GM20431 (cell line): Measurements from ENCODE around the gene CDC34.

Experiments
- in situ Hi-C: fragments of 300-500 bp; cut with MseI, MboI; formaldehyde crosslinking; loops from one replicate; pipeline ENCODE4 v1.15.0; 2020; ENCODE audit warnings: low sequenced_read_pairs; ENCODE audit not compliant: unreplicated experiment

The CDC34 gene

DNA sequence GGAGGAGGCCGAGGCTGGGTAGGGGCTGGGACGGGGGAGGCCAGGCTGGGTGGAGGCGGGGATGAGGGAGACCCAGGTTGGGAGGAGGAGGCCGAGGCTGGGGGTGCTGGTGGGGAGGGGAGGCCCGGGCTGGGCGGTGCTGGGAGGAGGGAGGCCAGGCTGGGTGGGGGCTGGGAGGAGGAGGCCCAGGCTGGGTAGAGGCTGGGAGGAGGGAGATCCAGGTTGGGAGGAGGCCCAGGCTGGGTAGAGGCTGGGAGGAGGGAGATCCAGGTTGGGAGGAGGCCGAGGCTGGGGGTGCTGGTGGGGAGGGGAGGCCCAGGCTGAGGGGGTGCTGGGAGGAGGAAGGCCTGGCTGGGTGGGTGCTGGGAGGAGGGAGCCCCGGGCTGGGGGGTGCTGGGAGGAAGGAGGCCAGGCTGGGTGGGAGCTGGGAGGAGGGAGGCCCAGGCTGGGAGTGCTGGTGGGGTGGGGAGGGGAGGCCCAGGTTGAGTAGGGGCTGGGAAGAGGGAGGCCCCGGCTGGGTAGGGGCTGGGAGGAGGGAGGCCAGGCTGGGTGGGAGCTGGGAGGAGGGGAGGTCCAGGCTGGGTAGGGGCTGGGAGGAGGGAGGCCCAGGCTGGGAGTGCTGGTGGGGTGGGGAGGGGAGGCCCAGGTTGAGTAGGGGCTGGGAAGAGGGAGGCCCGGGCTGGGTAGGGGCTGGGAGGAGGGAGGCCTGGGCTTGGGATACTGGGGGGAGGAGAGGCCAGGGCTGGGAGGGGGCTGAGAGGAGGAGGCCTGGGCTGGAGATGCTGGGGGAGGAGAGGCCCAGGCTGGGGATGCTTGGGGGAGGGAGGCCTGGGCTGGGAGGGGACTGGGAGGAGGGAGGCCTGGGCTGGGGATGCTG is 13.6 kb upstream of the CDC34 start:
- in situ Hi-C loops: no loop called here

- in situ Hi-C loops: no loop called here
These were observed 12.8 kb upstream of the CDC34 start for GRCh38 chr19:518598-519231.

GRCh38 chr19:519449-519865 is 12.1 kb upstream of the CDC34 start:
- in situ Hi-C loops: no loop called here

DNA sequence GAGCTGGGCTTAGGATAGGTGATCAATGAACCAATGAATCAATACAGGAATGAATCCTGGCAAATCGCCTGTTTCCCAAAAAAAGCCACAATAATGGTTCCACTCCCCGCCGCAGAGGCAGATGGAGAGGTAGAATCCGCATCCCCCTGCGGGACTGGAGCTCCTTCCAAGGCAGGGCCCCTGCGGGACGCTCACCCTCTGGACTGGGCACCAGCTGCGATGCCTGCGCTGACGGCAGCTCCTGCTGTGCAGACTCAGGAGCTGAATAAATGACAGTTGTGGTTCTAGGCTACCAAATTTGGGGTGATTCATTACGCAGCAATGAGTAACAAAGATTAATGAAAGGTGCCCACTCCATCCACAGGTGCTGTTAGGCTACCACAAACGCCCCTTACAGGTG is 8.8 kb upstream of the CDC34 start:
- in situ Hi-C loops: no loop called here

GRCh38 chr19:524062-524674 is 7.4 kb upstream of the CDC34 start:
- in situ Hi-C loops: no loop called here

DNA sequence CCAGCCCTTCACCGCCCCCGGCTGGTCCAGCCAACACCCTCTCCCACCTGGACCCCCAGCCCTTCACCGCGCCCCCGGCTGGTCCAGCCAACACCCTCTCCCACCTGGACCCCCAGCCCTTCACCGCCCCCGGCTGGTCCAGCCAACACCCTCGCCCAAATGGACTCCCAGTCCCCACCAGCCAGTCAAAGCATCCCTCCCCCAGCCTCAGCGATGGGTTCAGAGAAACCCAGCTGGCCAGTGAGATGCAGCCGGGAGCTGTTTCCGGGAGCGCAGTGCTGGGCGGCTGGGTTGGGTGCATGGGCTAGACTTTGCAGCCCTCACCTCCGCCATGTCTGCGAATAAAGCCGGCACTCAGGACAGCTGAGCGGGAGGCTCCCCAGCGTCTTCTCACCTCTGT is 6.5 kb upstream of the CDC34 start:
- in situ Hi-C loops: no loop called here

GRCh38 chr19:525857-526419 is 5.6 kb upstream of the CDC34 start:
- in situ Hi-C loops: no loop called here

DNA sequence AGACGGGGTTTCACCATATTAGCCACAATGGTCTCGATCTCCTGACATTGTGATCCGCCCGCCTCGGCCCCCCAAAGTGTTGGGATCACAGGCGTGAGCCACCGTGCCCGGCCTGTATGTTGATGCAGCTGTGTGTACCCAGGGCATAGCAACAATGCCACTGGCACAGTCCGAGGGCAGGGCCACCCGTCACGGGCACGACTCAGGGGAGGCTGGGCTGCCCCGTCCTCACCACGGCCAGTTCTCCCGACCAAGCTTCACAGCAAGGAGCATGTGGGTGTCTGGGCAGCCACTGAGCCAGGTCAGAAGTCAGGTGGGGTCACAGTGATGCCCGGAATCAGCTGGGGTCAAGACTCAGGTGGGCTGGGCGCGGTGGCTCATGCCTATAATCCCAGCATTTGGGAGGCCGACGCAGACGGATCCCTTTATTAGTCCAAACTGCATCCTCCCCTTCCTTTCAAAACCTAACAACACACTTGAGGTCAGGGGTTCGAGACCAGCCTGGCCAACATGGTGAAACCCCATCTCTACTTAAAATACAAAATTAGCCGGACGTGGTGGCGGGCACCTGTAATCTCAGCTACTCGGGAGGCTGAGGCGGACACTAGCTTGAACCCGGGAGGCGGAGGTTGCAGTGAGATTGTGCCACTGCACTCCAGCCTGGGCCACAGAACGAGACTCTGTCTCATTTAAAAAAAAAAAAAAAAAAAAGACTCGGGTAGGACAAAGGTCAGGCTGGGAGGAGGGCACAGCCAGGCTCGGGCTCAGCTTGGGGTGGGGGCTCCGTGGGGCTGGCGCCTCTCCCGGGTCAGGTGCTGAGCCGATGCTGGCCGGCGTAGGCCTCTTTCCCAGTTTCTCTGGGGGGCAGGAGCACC is 1.2 kb upstream of the CDC34 start:
- in situ Hi-C loops: no loop called here

DNA sequence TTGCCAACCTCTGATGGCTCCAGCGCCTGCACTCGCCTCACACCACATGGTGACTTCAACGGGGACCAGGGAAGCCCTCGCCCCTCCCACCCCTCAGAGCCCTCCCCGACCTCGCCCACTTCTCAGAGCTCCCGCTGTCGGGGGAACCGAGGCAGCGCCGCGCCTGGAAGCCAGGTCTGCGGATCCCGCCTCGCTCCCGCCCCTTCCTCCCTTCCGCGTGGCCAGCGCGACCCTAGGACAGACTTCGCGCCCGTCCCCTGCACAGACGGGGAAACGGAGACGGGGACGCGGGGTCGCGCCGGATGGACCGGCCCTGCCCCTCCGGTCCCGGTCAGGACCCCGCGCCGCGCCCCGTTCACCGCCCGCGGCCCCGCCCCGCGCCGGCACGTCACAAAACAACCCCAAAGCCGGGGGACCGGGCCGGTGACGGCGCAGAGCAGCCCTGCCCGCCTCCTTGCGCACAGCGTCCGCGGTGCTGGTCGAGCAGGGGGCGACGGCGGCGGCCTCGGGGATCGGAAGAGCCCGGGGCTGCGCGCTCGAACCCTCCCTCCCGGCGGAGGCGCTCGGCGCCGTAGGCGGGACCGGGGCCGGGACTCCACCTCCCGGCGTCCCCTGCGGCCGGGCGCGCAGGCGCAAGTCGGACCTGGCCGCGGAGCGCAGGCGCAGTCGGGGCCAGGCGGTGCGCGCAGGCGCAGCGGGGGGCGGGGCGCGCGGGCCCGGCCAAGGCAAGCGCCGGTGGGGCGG is 379 bp upstream of the CDC34 start:
- in situ Hi-C loops: no loop called here

DNA sequence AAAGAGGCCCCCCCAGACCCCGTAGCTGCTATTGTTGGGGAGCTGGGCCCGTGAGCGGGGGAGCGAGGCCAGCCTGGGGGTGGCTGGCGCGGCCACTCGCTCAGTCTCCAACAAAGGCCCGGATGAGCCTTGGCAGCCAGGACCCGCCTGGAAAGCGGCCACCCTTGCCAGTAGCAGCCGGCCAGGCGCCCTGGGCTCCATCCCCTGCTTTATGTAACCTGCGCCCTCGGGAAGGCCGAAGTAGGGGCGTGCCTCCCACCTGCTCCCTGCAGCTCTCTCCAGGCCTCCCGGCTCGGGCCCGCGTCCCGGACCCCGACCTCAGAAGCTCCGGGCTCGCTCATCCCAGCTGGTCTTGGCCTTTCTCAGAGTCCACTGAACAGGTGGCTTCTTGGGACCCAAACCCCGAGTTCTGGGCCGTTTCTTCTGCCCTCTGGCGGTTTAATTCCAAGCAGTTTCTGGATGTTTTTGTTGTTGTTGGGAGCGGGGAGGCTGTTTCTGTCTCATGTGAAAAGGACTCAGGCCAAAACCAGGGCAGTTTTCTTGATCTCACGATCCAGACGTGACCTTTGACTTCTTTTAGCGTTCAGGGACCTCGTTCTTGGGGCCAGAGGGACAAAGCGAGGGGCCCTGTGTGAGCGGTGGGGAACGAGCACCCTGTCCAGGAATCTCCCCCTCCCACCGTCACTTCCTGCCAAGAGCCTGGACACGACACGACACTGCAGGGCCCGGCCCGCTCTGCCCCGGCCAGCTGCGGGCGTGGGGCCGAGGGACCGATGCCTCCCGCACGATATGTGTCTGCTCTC is 1.2 kb downstream of the CDC34 start:
- in situ Hi-C loops: no loop called here

GRCh38 chr19:533364-534058 is 2.0 kb downstream of the CDC34 start:
- in situ Hi-C loops: no loop called here

DNA sequence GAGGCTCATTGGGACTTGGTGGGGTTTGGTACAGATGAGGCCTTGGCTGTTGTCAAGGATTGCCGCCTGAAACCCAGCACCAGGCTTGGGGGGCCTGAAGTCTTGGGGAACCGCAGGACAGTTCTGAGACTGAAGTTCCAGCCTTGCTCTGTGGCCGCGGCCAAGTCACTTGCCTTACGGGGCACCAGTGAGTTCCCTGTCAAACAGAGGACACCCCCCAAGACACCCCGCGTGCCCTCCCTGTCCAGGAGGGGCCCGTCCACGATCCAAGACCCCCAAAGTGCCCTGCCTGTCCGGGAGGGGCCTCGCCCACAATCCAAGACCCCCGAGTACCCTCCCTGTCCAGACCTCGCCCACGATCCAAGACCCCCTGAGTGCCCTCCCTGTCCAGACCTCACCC is 2.5 kb downstream of the CDC34 start:
- in situ Hi-C loops: no loop called here

DNA sequence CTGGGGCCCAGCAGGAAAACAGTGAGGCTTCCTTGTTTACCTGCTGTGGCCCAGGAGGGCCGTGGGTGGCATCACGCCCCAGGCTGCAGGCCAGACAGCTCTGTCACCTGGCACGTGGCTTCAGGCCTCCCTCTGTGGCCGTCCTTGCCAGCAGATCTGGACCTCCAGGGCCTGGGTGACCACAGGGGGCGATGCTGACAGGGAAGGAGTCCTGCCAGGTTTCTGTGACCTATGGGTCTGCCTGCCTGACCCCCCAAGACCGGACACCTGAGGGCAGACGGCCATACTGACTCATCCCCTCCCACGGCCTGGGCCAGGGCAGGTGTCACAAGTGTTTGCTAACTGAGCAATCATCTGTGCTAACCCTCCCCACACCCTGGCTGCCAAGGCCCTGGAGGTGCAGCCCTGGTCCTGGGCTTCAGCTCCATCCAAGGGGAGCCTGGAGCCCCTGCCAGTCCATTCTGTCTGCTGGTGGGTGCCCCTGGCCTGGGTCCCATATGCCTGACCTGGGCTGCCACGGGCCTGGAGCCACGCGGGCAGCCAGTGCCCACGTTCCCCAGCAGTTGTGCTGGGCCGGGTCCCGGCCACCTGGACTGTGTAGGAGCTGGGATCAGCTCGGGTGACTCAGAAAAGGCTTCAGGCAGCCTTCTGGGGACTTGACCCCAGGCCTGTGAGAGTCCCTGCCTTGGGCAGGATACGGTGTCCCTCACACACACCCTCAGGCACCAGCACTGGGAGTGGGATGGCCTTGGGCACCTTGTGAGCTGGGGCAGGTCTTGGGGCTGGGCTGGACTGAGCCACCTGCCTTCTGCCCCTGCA is 3.7 kb downstream of the CDC34 start:
- in situ Hi-C loops: no loop called here

DNA sequence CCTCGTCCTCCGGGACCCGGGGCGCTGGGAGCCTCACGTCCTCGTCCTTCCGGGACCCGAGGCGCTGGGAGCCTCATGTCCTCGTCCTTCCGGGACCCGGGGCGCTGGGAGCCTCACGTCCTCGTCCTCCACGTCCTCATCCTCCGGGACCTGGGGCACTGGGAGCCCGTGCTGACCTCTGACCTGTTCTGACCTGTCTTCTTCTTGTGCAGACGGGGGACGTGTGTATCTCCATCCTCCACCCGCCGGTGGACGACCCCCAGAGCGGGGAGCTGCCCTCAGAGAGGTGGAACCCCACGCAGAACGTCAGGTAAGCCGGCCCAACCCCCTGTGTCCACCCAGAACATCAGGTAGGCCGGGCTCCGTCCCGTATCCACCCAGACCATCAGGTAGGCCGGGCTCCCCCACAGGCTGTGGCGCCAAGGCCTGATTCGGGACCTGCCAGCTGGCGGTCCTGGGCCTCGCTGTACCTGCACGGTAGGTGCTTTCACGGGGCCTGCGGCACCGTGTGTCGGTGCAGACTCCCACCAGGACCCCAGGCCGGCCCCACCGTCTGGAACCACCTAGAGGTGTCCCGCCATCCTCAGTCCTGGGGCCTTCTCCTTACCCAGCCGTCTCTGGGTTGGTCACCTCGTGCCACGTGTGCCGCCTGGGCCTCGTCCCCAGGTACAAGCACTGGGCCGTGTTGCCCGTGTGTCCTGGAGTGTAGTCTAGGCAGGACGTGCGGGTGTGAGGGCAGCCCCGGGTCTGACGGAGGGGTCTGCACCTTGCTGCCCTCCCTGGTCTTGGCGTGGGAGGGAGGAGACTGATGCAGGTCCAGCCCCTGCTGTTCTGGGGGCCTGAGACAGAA is 4.7 kb downstream of the CDC34 start:
- in situ Hi-C loops: no loop called here

- in situ Hi-C loops: no loop called here
These were observed 5.4 kb downstream of the CDC34 start for GRCh38 chr19:536881-537404.
